ENCODE measurements around the gene JCHAIN.

GRCh38 chr4:70715097-70715496 lies 48.8 kb upstream of the JCHAIN start:
- TF ChIP-seq, protein P1, sequence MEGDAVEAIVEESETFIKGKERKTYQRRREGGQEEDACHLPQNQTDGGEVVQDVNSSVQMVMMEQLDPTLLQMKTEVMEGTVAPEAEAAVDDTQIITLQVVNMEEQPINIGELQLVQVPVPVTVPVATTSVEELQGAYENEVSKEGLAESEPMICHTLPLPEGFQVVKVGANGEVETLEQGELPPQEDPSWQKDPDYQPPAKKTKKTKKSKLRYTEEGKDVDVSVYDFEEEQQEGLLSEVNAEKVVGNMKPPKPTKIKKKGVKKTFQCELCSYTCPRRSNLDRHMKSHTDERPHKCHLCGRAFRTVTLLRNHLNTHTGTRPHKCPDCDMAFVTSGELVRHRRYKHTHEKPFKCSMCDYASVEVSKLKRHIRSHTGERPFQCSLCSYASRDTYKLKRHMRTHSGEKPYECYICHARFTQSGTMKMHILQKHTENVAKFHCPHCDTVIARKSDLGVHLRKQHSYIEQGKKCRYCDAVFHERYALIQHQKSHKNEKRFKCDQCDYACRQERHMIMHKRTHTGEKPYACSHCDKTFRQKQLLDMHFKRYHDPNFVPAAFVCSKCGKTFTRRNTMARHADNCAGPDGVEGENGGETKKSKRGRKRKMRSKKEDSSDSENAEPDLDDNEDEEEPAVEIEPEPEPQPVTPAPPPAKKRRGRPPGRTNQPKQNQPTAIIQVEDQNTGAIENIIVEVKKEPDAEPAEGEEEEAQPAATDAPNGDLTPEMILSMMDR (IDR thresholded peaks at IDR 0.05): no peak
- TF ChIP-seq POLR2A (IDR thresholded peaks at IDR 0.05): no peak

Measured in esophagus squamous epithelium (tissue), 4 donors.